Chondrocyte (in vitro differentiated cells): ENCODE measurements around the gene RWDD2A. TPM values are rescaled to one million over a fixed set of nuclear protein-coding genes. Genes with fewer than 3 reads are reported as not detected.
A peak's percentile ranks its signal among the peaks of the same experiment; 100 is the strongest.

Experiments used
- DNase-seq: peaks from one replicate; pipeline ENCODE4 v3.0.0; 2021; ENCODE audit warnings: mixed read lengths, low spot score
- H3K27ac Mint-ChIP-seq: one replicate; pipeline ENCODE4 v1.8.0; 2021; ENCODE audit warnings: mild to moderate bottlenecking, moderate library complexity, mixed read lengths; ENCODE audit not compliant: unreplicated experiment
- H3K27me3 Mint-ChIP-seq: 2 replicates; pipeline ENCODE4 v1.8.0; 2021; ENCODE audit warnings: low read depth, mixed read lengths
- H3K36me3 Mint-ChIP-seq: 2 replicates; pipeline ENCODE4 v1.8.0; 2021; ENCODE audit warnings: low read depth, mixed read lengths
- H3K4me1 Mint-ChIP-seq: 2 replicates; pipeline ENCODE4 v1.8.0; 2021; ENCODE audit warnings: low read depth, mild to moderate bottlenecking, mixed read lengths
- H3K4me3 Mint-ChIP-seq: one replicate; pipeline ENCODE4 v1.8.0; 2021; ENCODE audit warnings: mild to moderate bottlenecking, moderate library complexity, mixed read lengths; ENCODE audit not compliant: unreplicated experiment
- H3K9me3 Mint-ChIP-seq: 2 replicates; pipeline ENCODE4 v1.8.0; 2021; ENCODE audit warnings: low read depth, mixed read lengths
- CTCF ChIP-seq: fragments of 200-600 bp; sonication (generic); IDR thresholded peaks from 2 replicates; pipeline ENCODE4 v1.5.0; 2021; ENCODE audit warnings: antibody characterized with exemption, mild to moderate bottlenecking, moderate library complexity
- total RNA-seq: library from RNA; stranded (reverse); gene quantifications from 3 replicates; pipeline ENCODE4 v1.2.1, GENCODE V29; 2021

Gene RWDD2A
- total RNA-seq, 1 donor from 2014 or later, result 6.5 TPM

- Mint-ChIP-seq H3K9me3 (no peaks in the 10 kb centered on the region), H3K27me3 (no peaks in the 10 kb centered on the region), H3K4me3 (no peak overlapping the region), H3K36me3 (peaks cover 12% of the 10 kb centered on the region), H3K27ac (peak overlapping the region; percentile 72), H3K4me1 (peaks cover 60% of the 10 kb centered on the region)
- TF ChIP-seq CTCF, result no peak
- no peak for DNase-seq
These were observed 23.6 kb downstream of the RWDD2A start for GRCh38 chr6:83216806-83217205.

GRCh38 chr6:83218646-83219045 is 25.5 kb downstream of the RWDD2A start:
- peaks cover 12% of the 10 kb centered on the region for H3K36me3 Mint-ChIP-seq
- TF ChIP-seq CTCF, result no peak

GRCh38 chr6:83220121-83220520 is 27.0 kb downstream of the RWDD2A start:
- Mint-ChIP-seq H3K36me3 (peaks cover 10% of the 10 kb centered on the region), H3K27me3 (no peaks in the 10 kb centered on the region), H3K9me3 (no peaks in the 10 kb centered on the region), H3K27ac (no peak overlapping the region), H3K4me1 (peaks cover 68% of the 10 kb centered on the region), H3K4me3 (no peak overlapping the region)
- no peak for DNase-seq
- no peak for TF ChIP-seq CTCF

More at GRCh38 chr6:83218646-83219045, 25.5 kb downstream of the RWDD2A start:
- H3K27me3 Mint-ChIP-seq, result no peaks in the 10 kb centered on the region
- H3K9me3 Mint-ChIP-seq, result no peaks in the 10 kb centered on the region
- DNase-seq, result no peak
- H3K27ac Mint-ChIP-seq, result no peak overlapping the region
- H3K4me1 Mint-ChIP-seq, result peaks cover 73% of the 10 kb centered on the region
- no peak overlapping the region for H3K4me3 Mint-ChIP-seq

GRCh38 chr6:83221276-83221675 is 28.1 kb downstream of the RWDD2A start:
- no peak for TF ChIP-seq CTCF
- Mint-ChIP-seq H3K9me3 (no peaks in the 10 kb centered on the region), H3K4me3 (no peak overlapping the region), H3K4me1 (peaks cover 64% of the 10 kb centered on the region), H3K27me3 (no peaks in the 10 kb centered on the region), H3K36me3 (peaks cover 10% of the 10 kb centered on the region), H3K27ac (peak overlapping the region; percentile 43)
- no peak for DNase-seq

- peaks cover 10% of the 10 kb centered on the region for H3K36me3 Mint-ChIP-seq
- peaks cover 63% of the 10 kb centered on the region for H3K4me1 Mint-ChIP-seq
- H3K27ac Mint-ChIP-seq, result no peak overlapping the region
- peak; percentile 92 for TF ChIP-seq CTCF
- H3K4me3 Mint-ChIP-seq, result no peak overlapping the region
- H3K9me3 Mint-ChIP-seq, result no peaks in the 10 kb centered on the region
- DNase-seq, result no peak
- H3K27me3 Mint-ChIP-seq, result no peaks in the 10 kb centered on the region
These were observed 28.8 kb downstream of the RWDD2A start for GRCh38 chr6:83221889-83222479.
